NCI-H510A treated with DMSO at 0.1 percent for 48 hours (cell line): ENCODE data around the gene PRKN.

Source experiments
- DNase-seq: peaks from one replicate; lab custom pipeline; 2025; lab: John Stamatoyannopoulos, UW

Gene PRKN

GRCh38 chr6:161954699-161955276, 772.8 kb downstream of the PRKN start:
- DNase-seq: no peak

- DNase-seq: no peak
Measured at GRCh38 chr6:161954077-161954476, 773.5 kb downstream of the PRKN start.

- DNase-seq: no peak
Measured at GRCh38 chr6:161951126-161951525, 776.4 kb downstream of the PRKN start.

- no peak for DNase-seq
Measured at GRCh38 chr6:161949531-161949930, 778.0 kb downstream of the PRKN start.

GRCh38 chr6:161948462-161948861, 779.1 kb downstream of the PRKN start:
- no peak for DNase-seq

GRCh38 chr6:161947371-161947770, 780.2 kb downstream of the PRKN start:
- no peak for DNase-seq

GRCh38 chr6:161946461-161946860, 781.1 kb downstream of the PRKN start:
- no peak for DNase-seq

GRCh38 chr6:161943561-161943960, 784.0 kb downstream of the PRKN start:
- no peak for DNase-seq

GRCh38 chr6:161941565-161941964, 786.0 kb downstream of the PRKN start:
- DNase-seq: no peak

GRCh38 chr6:161940519-161940918, 787.0 kb downstream of the PRKN start:
- no peak for DNase-seq

GRCh38 chr6:161926324-161926723, 801.2 kb downstream of the PRKN start:
- DNase-seq: no peak

GRCh38 chr6:161924516-161925116, 803.0 kb downstream of the PRKN start:
- DNase-seq: no peak

GRCh38 chr6:161922631-161923119, 804.9 kb downstream of the PRKN start:
- peak; percentile 57 for DNase-seq

GRCh38 chr6:161921602-161922395, 805.8 kb downstream of the PRKN start:
- DNase-seq: no peak

GRCh38 chr6:161919691-161920090, 807.9 kb downstream of the PRKN start:
- no peak for DNase-seq

- no peak for DNase-seq
Measured at GRCh38 chr6:161918628-161919205, 808.8 kb downstream of the PRKN start.

GRCh38 chr6:161918109-161918531, 809.4 kb downstream of the PRKN start:
- DNase-seq: no peak

- DNase-seq: peak; percentile 23
Measured at GRCh38 chr6:161917645-161918044, 809.9 kb downstream of the PRKN start.

GRCh38 chr6:161915456-161915964, 812.1 kb downstream of the PRKN start:
- no peak for DNase-seq

GRCh38 chr6:161908872-161909271, 818.7 kb downstream of the PRKN start:
- DNase-seq: no peak

GRCh38 chr6:161906571-161906970, 821.0 kb downstream of the PRKN start:
- DNase-seq: no peak

- no peak for DNase-seq
Measured at GRCh38 chr6:161903584-161904212, 823.9 kb downstream of the PRKN start.
